ENCODE measurements around the gene BANF2.

GRCh38 chr20:17667445-17667844, 32.3 kb upstream of the BANF2 start:
- TF ChIP-seq E2F8 (IDR thresholded peaks at IDR 0.05; ENCODE audit: low read depth, partially characterized antibody) (no peak), CBX3 (IDR thresholded peaks at IDR 0.05; ENCODE audit: borderline replicate concordance, low read depth) (no peak), CBX5 (IDR thresholded peaks at IDR 0.05; ENCODE audit: low read depth) (no peak), CTCF (IDR thresholded peaks at IDR 0.05 in 2 of 3, conservative IDR thresholded peaks at IDR 0.05 in 1 of 3; ENCODE audit: control insufficient read depth in 2 of 3, extremely low read depth in 1 of 3, insufficient read depth in 1 of 3, low read depth in 3 of 3, low read length in 3 of 3) (no peak), CHD2 (IDR thresholded peaks at IDR 0.05; ENCODE audit: borderline replicate concordance, low read depth, low read length) (no peak), TCF12 (IDR thresholded peaks at IDR 0.05; ENCODE audit: low read depth, low read length) (no peak), SUZ12 (IDR thresholded peaks at IDR 0.05; ENCODE audit: unreplicated experiment) (no peak), NBN (IDR thresholded peaks at IDR 0.05) (no peak), MXI1 (IDR thresholded peaks at IDR 0.05; ENCODE audit: low read depth, low read length) (no peak)
